Camera-type eye (tissue), 1 donor: Measurements from ENCODE around the gene COMMD4. TPM values are rescaled to one million over a fixed set of nuclear protein-coding genes. Genes with fewer than 3 reads are reported as not detected.

Experiments
- total RNA-seq: library from RNA; depleted of rRNA; stranded (reverse); fragments of >200 nt; gene quantifications from one replicate; pipeline ENCODE4 v1.2.3, GENCODE V29; 2014

Gene COMMD4
- total RNA-seq, result 36.5 TPM

GRCh38 chr15:75335705-75336355, at the start of gene COMMD4:
Gene COMMD4, plus strand, starts transcription at chr15:75336063. Its CDS starts 27 bp downstream, at chr15:75336090.

GRCh38 chr15:75346796-75347221, 10.9 kb downstream of the COMMD4 start, which contains the start of gene NEIL1:
Gene NEIL1, plus strand, starts transcription at chr15:75347039. Its CDS starts 1,867 bp downstream, at chr15:75348906.

GRCh38 chr15:75367913-75368688, 32.2 kb downstream of the COMMD4 start, which contains the start of gene MAN2C1:
Gene MAN2C1, minus strand, starts transcription at chr15:75368607. Its CDS starts 24 bp downstream, at chr15:75368583.

Other genes with a start within 250 kb of the COMMD4 start
- gene C15orf39, start 134.2 kb upstream of the COMMD4 start, total RNA-seq, result 9.6 TPM
- gene GOLGA6C, start 77.7 kb upstream of the COMMD4 start, total RNA-seq, result not detected
- not detected for gene GOLGA6D, start 53.2 kb upstream of the COMMD4 start, total RNA-seq
- 40.2 TPM for gene NEIL1, start 11.0 kb downstream of the COMMD4 start, total RNA-seq
- gene MAN2C1, start 32.5 kb downstream of the COMMD4 start, total RNA-seq, result 272 TPM
- 98.5 TPM for gene SIN3A, start 115.6 kb downstream of the COMMD4 start, total RNA-seq
- gene PTPN9, start 243.3 kb downstream of the COMMD4 start, total RNA-seq, result 29.2 TPM